NCI-H2081 treated with DMSO at 0.1 percent for 48 hours (cell line): ENCODE results near the gene AGRN.
"Not testable (repeated sequence)": the region's sequence is repeated elsewhere in the genome, so short reads cannot be mapped to it uniquely, and the experiment has no call there.

Experiments
- DNase-seq: peaks from one replicate; lab custom pipeline; 2025; lab: John Stamatoyannopoulos, UW

The AGRN gene

DNA sequence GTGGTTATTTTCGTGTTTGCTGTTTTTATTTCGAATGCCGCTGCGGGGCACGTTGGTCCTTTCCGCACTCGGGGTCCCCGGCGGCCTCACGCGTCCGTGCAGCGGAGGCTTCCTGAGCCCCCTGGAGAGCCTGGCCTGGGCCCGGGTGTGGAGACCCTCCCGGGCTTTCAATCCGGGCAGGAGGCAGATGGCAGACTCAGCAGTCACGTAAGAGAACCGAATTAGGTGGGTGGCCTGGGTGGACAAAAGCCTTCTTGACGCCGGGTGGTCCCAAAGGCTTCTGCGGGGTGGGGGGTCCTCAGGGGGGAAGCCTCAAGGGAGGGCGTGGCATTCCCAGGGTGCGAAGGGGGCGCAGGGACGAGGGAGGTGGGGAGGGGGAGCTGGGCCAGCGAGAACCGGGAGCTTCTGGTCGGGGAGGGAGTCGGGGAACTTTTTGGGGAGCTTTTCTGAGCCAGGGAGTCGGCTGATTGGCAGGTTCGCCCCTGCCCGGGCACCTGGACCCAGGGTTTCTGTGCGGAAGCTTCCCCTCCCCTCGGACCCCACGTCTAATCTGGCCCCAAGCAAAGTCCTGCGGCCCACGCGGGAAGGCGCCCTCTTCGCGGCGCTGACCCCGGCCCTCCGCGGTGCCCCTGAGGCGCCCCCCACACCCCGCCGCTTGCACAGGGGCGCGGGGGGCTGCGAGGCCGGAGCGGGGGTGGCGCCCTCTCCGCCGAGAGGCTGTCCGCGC is 18.7 kb upstream of the AGRN start:
- DNase-seq: no peak

DNA sequence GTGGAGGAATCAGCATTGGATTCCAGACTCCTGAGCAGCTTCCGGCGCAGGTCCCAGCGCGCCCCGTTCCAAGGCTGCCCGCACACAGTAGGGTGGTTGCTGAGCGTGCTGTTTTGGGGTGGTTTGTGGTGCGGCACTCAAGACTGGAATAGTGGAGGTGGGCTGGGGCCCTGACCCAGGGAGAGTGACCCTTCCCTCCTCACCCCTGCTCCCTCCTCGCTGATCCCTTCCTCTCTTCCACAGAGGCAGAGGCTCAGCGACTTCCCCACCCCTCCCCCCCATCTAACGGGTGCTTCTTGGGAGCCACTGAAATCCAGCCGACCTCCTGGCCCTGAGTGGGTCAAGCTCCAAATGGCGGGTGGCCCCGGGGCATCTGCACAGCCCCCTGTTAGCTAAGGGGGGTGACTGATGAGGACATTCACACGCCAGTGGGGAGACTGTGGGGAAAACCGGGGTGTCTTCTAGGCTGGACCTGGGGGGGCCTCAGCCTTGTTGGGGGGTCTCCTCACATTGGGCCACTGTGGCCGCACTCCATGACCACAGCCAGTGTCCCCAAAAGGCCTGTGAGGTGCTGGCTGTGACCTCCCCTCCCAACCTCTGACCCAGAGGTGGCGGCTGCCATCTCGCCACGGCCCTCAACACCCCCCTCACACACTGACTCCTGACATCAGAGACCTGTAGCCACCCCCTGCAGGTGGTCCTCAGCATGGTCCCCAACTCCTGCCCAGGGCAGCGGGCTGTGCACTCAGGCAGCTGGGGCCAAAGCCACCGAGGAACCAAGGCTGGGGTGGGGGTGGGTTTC is 16.1 kb upstream of the AGRN start:
- no peak for DNase-seq

DNA sequence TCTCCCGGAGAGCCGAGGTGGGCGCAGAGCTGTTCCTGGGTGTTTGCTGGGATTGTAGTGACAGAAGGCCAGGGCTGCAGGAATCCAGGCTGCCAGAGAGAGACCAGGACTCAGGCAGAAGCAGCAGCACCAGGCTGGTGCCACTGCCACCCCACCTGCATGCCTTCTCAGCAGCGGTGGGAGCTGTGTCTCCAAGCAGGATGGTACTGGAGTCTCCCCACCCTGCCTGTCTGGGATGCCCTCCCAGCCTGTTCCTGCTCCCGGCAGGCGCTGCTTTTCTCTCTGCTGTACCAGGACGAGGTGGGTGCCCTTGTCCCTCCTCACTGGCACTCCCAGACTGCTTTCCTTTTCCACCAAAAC is 15.5 kb upstream of the AGRN start:
- no peak for DNase-seq

DNA sequence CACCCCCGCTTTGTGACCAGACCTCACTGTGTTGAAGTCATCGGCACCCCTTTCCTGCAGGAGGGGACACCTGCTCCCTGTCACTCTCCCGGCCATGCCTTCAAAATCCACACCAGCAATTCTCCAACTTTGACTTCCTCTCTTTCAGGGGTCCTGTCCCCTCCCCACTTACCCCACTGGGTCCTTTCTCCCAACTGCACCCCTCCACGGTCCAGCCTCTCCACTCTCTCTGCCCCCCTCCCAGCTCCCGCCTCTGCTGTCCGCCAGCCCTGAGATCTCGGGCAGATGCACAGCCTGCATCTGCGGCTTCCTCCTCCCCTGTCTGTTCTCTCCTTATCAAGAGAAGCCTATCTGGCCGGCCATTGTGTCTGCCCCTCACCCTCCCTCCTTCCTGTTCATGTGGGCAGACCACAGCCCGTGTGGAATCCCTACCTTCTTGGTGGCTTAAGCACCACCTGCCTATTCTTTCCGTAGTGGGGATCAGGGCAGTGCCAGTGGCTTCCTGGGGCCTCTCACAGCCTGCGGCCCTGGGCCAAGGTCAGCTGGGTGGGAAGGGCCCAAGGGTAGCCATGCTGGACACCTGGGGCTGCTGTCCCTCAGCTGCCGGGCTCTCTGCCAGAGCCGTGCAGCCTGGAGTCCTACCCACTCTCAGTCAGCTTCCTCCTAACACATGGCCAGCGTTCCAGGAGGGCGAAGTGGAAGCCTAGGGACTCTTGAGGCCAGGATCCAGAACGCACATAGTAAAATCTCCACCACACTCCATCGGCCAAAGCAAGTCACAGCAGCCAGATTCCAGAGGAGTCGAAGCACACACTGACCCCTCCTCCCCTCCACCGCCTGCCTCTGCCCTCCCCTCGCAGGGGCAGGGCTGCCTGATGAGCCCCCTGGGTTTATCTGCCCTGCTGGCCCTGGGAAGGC is 14.9 kb upstream of the AGRN start:
- DNase-seq: no peak

DNA sequence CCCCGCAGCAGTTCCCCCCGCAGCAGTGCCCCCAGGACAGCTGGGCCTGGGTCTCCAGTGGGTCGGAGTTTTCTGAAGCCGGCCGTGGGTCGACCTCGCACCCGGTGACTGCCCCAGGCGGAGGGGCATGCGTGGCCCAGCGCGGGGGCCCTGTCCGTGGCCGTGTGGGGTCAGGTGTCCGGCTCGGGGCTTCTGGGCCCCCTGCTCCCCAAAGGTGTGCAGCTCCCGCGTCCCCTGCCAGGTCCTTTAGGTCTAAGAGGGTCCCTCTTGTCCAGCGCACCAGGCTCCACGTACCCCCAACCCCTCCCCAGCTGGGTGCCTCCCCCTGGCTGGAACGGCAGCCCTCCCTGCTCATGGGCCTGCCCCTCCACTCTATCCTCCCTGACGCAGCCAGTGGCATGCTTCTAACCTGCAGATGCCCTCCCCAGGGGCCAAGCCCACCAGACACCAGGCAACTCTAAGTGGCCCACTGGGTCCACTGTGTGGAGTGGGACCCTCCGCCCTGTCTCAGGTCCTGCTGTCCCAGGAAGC is 14.1 kb upstream of the AGRN start:
- DNase-seq: no peak

DNA sequence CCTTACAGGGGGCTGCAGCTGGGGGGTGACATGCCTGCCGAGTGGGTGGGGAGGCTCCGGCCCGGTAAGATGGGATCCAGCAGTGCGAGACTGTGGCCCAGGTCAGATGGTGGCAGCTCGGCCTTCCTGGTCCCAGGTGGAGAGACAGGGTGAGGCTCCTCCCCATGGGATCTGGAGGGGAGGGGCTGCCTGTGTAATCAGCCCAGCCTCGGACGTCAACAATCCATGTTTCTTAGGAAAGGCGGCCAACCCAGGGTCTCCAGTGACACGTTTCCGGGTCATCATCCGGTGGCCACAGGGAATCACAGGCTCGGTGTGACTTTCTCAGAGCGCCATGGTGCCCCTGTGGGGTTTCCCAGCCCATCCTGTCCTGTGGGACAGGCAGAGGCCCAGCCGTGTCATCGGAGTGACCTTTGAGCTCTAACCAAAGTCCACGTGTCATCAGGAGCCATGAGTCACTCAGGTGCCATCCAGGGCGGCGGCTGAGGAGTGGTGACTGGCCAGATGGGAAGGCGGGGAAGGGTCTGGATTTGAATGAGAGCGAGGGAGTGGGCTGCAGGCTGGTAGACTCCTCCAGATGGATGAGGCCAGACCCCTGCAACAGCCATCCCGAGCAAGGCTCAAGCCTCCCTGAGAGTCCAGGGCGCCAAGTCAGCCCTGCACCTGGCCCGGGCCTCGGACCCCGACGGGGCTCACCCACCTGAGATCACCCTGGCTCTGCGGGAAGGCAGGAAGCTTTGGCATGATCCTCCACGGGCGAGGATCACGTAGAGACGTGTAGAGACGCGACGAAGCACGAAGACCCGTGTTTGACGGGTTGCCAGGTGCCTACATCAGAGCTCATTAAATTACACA is 13.4 kb upstream of the AGRN start:
- no peak for DNase-seq

DNA sequence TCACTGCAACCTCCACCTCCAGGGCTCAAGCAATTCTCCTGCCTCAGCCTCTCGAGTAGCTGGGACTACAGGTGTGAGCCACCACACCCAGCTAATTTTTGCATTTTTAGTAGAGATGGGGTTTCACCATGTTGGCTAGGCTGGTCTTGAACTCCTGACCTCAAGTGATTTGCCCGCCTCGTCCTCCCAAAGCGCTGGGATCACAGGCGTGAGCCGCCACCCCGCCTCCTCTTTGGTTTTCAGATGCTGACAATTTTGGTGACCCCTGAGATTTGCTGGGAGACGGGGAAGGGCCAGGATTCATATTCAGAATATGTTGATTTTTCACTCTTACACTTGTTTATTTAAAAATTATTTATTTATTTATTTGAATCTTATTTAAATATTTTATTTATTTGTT is 9.8 kb upstream of the AGRN start:
- not testable (repeated sequence) for DNase-seq

DNA sequence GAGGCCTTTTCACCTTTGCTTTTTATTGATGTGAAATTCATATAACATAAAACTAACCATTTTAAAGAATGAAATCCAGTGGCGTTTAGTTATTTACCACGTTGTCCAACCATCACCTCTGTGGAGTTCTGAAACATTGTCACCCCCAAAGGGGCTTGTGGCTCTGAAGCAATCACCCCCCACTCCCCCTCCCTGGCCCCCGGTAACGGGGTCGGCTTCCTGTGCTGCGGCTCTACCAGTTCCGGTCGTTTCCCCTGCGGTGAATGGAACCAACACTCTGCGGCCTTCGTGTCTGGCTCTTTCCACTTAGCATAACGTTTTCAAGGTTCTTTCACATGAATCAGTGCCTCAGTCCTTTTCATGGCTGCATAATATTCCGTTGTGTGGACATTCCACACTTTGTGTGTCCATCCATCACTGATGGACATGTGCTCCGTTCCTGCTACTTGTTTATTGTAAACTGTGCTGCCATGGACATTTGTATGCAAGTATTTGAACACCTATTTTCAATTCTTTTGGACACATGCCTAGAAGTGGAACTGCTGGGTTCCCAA is 8.4 kb upstream of the AGRN start:
- DNase-seq: no peak

DNA sequence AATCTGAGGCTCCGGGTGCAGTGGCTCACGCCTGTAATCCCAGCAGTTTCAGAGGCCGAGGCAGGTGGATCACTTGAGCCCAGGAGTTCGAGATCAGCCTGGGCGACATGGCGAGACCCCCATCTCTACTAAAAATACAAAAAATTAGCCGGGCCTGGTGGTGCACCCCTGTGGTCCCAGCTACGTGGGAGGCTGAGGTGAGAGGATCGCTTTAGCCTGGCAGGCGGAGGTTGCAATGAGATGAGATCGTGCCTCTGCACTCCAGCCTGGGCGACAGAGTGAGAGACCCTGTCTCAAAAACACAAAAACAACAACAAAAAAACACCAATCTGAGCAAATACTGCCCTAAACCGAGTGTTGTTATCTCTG is 7.2 kb upstream of the AGRN start:
- DNase-seq: not testable (repeated sequence)

DNA sequence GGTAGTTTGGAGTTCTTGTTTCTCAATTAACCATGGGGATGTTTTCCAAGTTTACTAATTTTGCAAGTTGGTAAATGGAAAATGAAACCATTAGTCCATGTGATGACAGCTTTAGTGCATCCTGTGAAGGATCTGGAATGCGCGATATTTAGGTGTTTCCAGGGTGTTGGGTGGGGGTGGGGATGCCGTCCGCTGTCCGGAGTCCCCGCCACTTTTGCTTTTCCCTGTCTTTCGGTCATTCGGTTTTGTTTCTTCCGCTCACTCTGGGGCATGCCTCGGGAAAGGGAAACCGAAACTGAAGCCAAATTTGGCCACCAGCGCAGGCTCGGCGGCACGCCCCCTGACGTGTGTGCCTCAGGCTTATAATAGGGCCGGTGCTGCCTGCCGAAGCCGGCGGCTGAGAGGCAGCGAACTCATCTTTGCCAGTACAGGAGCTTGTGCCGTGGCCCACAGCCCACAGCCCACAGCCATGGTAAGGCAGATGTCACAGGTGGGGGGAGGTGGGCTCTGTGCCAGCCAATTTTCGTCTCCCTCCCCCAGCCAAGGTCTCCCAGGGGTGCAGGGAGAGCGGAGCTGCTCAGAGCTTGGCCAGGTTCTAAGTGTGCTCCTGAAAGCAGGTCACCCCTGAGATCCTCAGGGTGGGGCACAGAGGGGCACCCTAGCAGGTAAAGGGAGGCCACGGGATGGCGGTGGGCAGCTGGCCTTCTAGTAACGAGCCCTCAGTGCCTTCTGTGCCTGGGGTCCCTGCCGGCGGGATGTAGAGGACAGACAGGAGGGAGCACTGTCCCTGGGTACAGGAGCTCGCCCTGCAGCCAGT is 6.6 kb upstream of the AGRN start, which contains the start of gene ISG15:
Gene ISG15, plus strand, starts transcription at position 393 of the 817 bp plus-strand sequence. Its CDS starts 77 bp downstream, at position 470.
- DNase-seq: no peak

DNA sequence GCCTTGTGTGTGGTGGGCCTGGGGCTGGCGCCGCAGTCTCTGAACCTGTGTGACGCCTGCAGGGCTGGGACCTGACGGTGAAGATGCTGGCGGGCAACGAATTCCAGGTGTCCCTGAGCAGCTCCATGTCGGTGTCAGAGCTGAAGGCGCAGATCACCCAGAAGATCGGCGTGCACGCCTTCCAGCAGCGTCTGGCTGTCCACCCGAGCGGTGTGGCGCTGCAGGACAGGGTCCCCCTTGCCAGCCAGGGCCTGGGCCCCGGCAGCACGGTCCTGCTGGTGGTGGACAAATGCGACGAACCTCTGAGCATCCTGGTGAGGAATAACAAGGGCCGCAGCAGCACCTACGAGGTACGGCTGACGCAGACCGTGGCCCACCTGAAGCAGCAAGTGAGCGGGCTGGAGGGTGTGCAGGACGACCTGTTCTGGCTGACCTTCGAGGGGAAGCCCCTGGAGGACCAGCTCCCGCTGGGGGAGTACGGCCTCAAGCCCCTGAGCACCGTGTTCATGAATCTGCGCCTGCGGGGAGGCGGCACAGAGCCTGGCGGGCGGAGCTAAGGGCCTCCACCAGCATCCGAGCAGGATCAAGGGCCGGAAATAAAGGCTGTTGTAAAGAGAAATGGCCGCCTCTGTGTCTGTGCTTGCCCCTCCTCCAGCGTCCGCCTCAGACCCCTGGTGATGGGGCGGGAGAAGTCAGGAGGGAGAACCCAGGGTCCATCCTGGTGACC is 5.8 kb upstream of the AGRN start:
- no peak for DNase-seq

DNA sequence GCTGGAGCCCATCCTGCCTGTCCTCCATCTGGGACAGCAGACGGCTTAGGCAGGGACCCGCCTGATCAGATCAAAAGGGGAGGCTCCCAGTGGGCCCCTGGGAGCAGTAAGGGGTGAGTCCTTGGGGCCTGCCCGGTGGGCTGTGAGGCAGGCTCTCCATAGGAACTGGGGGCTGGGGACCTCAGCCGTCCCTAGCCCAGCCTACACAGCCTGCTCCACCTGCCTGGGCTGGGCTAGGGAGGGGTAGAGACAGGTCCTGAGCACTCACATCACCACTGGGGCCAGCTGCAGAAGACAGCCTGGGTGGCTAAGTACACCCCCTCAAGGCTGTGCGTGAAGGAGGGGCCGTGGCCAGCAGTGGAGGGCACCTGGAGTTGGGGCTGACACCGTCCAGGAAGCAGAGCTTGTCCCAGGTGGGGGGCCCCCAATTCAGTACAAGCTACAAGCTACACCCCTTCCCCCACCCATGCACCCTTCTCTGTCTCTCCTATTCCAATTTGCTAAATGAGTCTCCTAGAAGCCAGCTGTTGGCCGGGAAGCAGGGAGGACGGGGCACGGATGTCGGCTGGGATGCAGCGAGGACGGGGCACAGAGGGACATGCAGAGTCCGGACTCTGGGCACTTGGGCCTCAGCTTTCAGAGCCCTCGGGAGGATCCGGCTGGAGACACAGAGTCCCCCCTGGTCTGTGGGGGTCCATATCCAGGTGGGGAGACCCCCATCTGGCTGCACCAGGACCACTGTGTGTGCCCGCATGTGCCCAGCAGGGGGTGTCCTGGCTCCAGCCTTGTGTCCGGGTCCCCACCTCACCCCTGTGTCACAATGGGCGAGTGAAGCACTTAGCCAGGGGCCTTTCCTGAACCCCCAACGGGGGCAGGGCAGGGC is 4.9 kb upstream of the AGRN start:
- no peak for DNase-seq

DNA sequence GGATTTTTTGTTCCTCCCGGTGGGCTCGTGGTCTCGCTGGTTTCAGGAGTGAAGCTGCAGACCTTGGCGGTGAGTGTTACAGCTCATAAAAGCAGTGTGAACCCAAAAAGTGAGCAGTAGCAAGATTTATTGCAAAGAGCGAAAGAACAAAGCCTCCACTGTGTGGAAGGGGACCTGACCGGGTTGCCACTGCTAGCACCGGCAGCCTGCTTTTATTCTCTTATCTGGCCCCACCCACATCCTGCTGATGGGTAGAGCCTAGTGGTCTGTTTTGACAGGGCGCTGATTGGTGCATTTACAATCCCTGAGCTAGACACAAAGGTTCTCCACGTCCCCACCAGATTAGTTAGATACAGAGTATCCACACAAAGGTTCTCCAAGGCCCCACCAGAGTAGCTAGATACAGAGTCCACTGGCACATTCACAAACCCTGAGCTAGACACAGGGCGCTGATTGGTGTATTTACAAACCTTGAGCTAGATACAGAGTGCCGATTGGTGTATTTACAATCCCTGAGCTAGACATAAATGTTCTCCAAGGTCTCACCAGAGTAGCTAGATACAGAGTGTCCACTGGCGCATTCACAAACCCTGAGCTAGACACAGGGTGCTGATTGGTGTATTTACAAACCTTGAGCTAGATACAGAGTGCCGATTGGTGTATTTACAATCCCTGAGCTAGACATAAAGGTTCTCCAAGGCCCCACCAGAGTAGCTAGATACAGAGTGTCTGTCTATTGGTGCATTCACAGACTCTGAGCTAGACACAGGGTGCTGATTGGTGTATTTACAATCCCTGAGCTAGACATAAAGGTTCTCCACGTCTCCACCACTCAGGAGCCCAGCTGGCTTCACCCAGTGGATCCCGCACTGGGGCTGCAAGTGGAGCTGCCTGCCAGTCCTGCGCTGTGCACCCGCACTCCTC is 2.3 kb upstream of the AGRN start:
- not testable (repeated sequence) for DNase-seq

DNA sequence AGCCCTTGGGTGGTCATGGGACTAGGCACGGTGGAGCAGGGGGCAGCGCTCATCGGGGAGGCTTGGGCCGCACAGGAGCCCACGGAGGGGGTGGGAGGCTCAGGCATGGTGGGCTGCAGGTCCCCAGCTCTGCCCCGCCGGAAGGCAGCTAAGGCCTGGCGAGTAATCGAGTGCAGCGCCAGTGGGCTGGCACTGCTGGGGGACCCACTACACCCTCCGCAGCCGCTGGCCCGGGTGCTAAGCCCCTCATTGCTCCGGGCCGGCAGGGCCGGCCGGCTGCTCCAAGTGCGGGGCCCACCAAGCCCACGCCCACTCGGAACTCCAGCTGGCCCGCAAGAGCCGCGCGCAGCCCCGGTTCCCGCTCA is 1.6 kb upstream of the AGRN start:
- not testable (repeated sequence) for DNase-seq

DNA sequence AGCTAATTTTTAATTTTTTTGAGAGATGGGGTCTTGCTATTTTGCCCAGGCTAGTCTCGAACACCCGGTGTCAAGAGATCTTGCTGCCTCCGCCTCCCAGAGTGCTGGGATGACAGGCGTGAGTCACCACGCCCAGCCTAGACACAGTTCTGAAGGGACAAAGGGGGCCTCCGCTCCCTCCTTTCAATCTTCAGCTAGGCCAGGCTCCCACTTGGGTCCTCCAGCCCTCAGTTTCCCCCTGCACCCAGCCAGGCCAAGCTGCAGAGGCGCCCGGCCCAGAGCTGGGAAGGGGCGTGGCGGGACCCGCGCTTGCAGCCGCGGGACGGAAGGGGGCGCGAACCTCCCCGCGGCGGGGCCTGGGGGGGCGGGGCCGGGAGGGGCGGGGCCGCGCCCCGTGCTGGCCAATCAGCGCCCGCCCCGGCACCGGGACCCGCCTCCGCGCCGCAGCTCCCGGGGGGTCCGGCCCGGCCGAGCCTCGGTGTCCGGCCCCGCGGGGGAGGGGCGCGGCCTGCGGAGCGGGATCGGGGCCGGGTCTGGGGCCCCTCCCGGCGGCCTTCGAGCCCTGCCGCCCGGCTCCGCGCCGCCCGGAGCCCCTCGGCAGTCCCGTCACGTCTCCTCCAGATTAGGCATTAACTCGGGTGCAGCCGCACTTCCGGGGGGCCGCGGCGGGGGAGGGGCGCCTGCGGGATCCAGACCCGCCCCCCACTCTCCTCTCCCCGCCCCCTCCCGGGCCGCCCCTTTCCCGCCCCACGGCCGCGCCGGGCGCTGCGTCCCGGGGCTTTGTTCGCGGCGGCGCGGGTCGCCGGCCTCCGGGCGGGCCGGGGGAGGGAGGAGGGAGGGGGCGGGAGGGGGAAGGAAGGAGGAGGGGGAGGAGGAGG is 559 bp upstream of the AGRN start:
- DNase-seq: no peak

DNA sequence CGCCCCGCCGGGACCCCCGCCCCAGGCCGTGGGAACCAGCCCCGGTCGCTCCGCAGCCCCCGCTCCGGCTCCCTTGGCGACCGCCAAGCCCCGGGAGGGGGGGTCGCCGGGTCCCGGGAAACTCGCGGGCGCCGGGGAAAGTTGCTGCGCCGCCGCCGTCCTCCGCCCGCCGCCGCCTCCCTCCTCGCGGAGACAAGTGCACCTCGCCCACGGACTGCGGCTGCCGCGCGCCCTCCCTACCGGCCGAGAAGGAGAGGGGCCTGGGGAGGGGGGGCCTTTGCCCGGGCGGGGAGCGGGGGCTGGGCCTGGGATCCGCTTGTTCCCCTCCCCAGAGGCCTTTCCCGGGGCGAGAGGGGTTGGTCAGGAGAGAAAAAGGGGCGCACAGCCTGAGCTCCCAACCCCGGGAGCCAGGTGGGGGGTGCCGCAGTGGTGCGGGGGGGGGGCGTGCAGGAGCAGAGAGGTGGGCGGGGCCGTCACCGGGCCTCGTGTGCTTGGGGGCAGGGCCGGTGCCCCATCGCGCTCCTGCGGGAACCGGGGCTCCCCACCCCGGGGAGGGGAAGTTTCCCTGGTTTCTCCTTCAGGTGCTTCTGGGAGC is 592 bp downstream of the AGRN start:
- no peak for DNase-seq
